Measurements from ENCODE around the gene KLHL22.
A peak's percentile ranks its signal among the peaks of the same experiment; 100 is the strongest.
"Not testable (repeated sequence)": the region's sequence is repeated elsewhere in the genome, so short reads cannot be mapped to it uniquely, and the experiment has no call there.

Gene KLHL22, protein sequence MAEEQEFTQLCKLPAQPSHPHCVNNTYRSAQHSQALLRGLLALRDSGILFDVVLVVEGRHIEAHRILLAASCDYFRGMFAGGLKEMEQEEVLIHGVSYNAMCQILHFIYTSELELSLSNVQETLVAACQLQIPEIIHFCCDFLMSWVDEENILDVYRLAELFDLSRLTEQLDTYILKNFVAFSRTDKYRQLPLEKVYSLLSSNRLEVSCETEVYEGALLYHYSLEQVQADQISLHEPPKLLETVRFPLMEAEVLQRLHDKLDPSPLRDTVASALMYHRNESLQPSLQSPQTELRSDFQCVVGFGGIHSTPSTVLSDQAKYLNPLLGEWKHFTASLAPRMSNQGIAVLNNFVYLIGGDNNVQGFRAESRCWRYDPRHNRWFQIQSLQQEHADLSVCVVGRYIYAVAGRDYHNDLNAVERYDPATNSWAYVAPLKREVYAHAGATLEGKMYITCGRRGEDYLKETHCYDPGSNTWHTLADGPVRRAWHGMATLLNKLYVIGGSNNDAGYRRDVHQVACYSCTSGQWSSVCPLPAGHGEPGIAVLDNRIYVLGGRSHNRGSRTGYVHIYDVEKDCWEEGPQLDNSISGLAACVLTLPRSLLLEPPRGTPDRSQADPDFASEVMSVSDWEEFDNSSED

DNA sequence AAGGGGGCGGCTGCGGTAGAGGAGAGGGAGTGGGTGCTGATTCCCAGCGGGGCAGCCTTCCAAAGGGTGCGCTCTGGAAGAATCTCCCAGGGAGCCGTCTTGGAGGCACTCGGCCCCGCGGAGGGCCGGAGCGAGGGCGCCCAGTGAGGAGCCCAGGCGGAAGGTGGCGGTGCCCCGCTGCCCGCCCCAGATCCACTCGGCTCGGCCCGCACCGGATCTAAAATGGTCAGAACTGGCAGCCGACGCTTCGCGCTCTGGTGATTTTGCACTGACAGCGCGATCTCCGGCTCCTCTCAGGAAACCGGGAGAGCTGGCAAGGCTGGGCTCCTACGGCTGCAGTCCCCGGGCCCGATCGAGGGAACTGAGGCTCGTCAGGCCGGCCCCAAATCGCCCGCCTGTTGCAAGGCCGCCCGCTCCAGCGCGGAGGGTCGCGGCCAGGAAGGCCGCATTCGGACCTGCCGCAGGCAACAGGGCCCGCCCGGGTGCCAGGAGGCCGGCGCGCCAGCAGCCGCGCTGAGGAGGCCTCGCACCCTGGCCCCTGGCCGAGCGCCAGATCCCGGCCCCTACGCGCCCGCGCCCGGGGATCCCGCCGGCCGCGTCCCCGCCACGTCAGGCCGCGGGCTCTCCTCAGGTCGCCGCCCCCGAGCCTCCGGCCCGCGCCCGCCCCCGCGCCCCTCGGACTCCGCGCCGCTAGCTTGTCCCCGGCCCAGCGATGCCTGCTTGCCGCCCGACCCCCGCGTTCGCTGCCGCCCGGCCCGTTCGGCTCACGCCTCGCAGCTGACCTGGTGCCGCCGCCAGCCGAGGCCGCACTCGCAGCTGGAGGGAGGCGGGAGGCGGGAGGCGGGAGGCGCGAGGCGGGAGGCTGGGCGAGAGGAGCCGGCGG lies at the start of gene KLHL22:
Gene KLHL22 (minus strand): TSS at position 818 of the 883 bp plus-strand sequence. CDS start 6,584 bp downstream, outside the sequence.
- H3K4me3 ChIP-seq (replicated peaks; ENCODE audit: low read depth, low read length), result peak within 1 kb of the TSS; percentile 72
- TF ChIP-seq, protein P1, sequence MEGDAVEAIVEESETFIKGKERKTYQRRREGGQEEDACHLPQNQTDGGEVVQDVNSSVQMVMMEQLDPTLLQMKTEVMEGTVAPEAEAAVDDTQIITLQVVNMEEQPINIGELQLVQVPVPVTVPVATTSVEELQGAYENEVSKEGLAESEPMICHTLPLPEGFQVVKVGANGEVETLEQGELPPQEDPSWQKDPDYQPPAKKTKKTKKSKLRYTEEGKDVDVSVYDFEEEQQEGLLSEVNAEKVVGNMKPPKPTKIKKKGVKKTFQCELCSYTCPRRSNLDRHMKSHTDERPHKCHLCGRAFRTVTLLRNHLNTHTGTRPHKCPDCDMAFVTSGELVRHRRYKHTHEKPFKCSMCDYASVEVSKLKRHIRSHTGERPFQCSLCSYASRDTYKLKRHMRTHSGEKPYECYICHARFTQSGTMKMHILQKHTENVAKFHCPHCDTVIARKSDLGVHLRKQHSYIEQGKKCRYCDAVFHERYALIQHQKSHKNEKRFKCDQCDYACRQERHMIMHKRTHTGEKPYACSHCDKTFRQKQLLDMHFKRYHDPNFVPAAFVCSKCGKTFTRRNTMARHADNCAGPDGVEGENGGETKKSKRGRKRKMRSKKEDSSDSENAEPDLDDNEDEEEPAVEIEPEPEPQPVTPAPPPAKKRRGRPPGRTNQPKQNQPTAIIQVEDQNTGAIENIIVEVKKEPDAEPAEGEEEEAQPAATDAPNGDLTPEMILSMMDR (IDR thresholded peaks at IDR 0.05; ENCODE audit: low read length, missing control alignments), result no peak
- no peak for DNase-seq (ENCODE audit: low read depth)

DNA sequence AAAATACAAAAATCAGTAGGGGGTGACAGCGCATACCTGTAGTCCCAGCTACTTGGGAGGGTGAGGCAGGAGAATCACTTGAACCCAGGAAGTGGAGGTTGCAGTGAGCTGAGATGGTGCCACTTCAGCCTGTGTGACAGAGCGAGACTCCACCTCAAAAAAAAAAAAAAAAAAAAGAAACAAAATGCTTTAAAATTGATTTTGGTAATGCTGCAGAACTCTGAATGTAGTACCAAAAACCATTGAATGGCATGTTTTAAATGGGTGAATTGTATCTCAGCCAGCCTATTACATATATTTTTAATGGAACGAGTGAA lies 49.7 kb upstream of the KLHL22 start:
- DNase-seq (ENCODE audit: low read depth); H3K4me3 ChIP-seq (replicated peaks; ENCODE audit: low read depth, low read length): not testable (repeated sequence)

DNA sequence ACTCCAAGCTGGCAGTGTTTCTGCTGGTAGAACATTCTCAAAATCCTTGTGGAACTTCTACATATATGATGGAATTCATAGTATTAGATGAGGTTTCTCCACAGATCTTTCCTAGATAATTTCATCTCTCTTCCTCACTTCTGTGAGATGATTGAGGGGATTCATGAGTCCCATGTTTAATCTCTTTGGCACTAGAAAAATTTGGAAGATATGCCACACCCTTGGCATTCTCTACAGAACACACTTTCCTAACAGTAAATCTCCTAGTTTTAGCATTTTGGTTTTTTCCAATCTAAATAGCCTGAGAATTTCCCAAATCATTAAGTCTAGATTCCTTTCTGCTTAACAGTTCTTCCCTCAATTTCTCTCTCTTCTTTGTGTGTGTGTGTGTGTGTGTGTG lies 47.1 kb upstream of the KLHL22 start:
- H3K4me3 ChIP-seq (replicated peaks; ENCODE audit: low read depth, low read length), result no peak overlapping the region
- TF ChIP-seq, protein P1 (IDR thresholded peaks at IDR 0.05; ENCODE audit: low read length, missing control alignments), result no peak
- DNase-seq (ENCODE audit: low read depth), result no peak

DNA sequence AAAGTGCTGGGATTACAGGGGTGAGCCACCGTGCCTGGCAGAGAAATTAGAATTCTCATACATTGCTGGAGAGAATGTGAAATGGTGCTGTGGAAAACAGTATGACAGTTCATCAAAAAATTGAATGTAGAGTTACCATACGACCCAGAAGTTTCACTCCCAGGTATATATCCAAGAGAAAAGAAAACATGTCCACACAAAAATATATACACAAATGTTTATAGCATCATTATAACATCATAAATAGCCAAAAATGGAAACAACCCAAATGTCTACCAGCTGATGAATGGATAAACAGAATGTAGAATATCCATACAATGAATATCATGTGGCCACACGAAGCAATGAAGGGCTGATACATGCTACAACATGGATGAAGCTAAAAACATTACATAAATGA lies 46.5 kb upstream of the KLHL22 start:
- TF ChIP-seq, protein P1 (IDR thresholded peaks at IDR 0.05; ENCODE audit: low read length, missing control alignments), result no peak
- no peak overlapping the region for H3K4me3 ChIP-seq (replicated peaks; ENCODE audit: low read depth, low read length)
- no peak for DNase-seq (ENCODE audit: low read depth)

DNA sequence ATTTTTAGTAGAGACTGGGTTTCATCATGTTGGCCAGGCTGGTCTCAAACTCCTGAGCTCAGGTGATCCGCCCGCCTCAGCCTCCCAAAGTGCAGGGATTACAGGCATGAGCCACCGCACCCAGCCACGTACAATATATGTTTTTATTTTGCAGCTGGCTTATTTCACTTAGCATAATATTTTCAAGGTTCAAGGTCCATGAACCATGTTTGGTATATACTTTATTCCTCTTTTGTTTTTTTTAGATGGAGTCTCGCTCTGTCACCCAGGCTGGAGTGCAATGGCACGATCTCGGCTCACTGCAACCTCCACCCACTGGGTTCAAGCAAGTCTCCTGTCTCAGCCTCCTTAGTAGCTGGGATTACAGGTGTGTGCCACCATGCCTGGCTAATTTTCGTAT lies 43.3 kb upstream of the KLHL22 start:
- not testable (repeated sequence) for H3K4me3 ChIP-seq (replicated peaks; ENCODE audit: low read depth, low read length); DNase-seq (ENCODE audit: low read depth)

DNA sequence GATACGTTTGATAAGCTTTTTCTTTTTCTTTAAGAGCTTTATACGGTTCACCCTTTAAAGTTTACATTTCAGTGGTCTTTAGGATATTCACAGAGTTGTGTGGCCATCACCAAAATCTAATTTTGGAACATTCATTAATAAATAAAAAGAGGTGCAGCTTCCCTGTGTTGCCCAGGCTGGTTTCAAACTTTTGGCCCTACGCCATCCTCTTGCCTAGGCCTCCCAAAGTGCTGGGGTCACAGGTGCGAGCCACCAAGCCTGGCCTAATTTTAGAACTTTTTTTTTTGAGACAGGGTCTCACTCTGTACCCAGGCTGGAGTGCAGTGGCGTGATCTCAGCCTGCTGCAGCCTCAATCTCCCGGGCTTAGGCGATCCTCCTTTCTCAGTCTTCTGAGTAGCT lies 42.4 kb upstream of the KLHL22 start:
- H3K4me3 ChIP-seq (replicated peaks; ENCODE audit: low read depth, low read length), result no peak overlapping the region
- no peak for DNase-seq (ENCODE audit: low read depth)
- TF ChIP-seq, protein P1 (IDR thresholded peaks at IDR 0.05; ENCODE audit: low read length, missing control alignments), result no peak

DNA sequence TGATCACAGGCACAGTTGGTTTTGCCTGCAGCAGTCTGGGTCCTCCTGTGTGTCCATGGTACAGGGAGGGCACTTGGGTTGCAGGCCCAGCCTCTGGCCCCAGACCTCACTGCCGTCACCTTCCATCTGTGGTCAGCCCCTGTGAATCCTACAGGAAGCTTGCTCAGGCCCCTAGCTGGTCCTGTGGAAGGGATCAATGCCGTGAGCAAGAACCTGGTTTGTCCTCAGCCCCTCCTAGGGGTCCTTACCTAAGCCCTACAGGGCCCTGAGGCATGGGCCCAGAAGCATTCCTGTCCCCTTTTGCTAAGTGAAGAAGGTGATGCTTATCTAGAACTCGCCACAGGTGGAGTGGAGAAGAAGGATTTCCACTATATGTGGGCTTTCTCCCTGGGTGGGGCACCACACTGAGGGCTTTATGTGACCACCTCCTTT lies 41.7 kb upstream of the KLHL22 start:
- TF ChIP-seq, protein P1 (IDR thresholded peaks at IDR 0.05; ENCODE audit: low read length, missing control alignments), result no peak
- no peak for DNase-seq (ENCODE audit: low read depth)
- H3K4me3 ChIP-seq (replicated peaks; ENCODE audit: low read depth, low read length), result no peak overlapping the region

All from fibroblast of pulmonary artery (primary cell).